Measurements from ENCODE around the gene CDADC1. TPM values are rescaled to one million over a fixed set of nuclear protein-coding genes. Genes with fewer than 3 reads are reported as not detected.

CDADC1 gene
- 10 to 100 TPM; 13.7 to 15.1 (median 14.8) TPM for polyA plus RNA-seq (ENCODE audit: insufficient read length in 3 of 3)

- peak; percentile 89 to 96 (median 94) for DNase-seq (ENCODE audit: low read depth in 3 of 3, low spot score in 2 of 3)
These were observed at the start of gene CDADC1 for GRCh38 chr13:49247643-49248621. TSS of gene CDADC1 (plus strand) at chr13:49247925. CDS start at chr13:49248038, 113 bp downstream.

- DNase-seq (ENCODE audit: low read depth in 3 of 3, low spot score in 2 of 3) = no peak
These were observed 41.1 kb upstream of the CDADC1 start for GRCh38 chr13:49206641-49207040.

- DNase-seq (ENCODE audit: low read depth in 3 of 3, low spot score in 2 of 3) = no peak
These were observed 39.1 kb upstream of the CDADC1 start for GRCh38 chr13:49208619-49209018.

DNA sequence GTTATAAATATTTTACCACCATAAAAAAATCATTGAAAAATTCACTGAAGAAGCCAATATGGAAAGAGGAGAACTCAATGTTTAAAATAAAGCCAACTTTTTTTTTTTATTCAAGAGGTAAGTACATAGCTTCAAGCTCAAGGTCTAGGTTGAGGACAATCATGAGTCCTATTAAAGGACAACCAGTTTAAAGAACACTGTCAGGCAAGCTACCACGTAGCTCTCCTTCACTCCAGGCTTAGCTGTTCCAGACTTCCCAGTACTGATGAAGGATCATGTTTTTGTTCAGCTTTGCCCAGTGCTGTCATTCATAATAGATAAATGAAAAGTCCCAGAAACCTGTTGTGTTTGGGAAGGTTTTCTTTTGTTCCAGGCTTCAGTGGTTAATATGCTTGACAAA, 37.6 kb upstream of the CDADC1 start:
- DNase-seq (ENCODE audit: low read depth in 3 of 3, low spot score in 2 of 3) = no peak

- no peak for DNase-seq (ENCODE audit: low read depth in 3 of 3, low spot score in 2 of 3)
These were observed 37.1 kb upstream of the CDADC1 start for GRCh38 chr13:49210669-49211068.

DNA sequence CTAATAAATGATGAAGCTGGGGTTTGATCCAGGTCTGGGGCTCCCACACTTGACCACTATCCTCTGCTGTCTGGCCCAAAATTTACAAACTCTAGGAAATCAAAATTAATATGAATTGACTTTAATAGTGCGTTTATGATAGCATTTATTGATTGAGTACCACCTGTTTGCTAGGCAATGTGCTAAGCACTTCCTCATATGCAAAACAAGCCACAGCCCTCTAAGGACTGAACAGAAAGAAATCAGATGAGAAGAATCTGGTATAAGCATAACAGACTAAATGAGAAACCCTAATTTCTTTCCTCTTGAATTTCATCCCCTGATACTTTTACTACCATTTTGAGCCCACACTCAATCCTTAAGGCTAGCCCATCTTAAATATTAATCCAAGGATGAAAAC, 34.2 kb upstream of the CDADC1 start:
- no peak for DNase-seq (ENCODE audit: low read depth in 3 of 3, low spot score in 2 of 3)

DNA sequence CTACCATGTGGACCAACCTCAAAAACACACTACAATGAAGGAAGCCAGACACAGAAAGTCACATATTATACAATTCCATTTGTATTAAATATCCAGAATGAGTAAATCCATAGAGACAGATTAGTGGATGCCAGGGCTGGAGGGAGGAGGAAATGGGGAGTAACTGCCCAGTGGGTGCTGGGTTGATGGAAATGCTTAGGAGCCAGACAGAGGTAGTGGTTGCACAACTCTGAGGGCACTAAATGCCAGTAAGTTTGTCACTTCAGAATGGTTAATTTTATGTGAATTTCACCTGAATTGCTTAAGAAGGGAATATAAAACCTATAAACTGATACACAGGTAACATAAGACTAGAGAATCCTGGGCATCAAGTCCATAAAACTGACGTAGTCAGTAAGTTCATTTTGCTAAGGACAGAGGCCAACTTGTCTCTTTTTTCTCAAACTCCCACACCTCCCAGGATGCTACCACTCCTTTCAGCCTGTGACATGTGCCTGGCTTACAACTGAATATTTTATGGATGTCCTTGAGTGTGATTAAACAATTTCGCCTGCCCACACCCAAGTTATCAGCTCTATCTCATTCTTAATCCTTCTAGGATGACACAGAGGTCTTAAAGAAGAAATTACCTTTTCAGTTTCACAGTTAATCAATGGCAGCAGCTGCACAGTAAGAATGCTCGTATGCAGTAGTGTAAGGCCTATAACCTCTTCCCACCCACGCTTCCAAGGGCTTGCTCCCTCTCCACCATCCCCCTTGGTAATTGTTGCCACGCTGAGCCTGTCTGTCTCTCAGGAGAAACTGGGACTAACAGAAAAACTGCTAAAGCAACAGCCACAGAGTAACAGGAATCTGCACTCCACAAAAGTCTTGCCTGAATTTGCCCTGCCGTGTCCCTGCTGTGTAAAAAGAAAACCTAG, 33.5 kb upstream of the CDADC1 start:
- no peak for DNase-seq (ENCODE audit: low read depth in 3 of 3, low spot score in 2 of 3)

DNA sequence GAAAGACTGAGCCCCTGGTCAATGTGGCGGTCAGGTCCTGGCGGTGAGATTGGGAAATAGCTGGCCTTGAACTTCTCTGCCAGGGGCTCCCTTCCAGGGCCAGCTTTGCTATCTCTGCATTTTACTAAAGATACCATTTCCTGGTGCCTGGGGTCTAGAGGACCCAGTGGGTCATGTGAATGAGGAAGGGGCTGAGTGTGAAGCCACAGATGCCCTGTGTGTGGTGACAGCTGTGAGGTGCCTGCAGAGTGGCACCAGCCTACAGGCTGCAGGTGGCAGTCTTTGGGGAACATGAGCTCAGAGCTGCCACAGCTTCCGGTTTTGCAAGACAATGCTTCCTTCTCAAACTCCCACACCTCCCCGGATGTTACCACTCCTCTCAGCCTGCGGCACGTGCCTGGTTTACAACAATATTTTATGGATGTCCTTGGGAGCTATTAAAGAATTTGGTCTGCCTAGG, 32.8 kb upstream of the CDADC1 start:
- no peak for DNase-seq (ENCODE audit: low read depth in 3 of 3, low spot score in 2 of 3)

DNA sequence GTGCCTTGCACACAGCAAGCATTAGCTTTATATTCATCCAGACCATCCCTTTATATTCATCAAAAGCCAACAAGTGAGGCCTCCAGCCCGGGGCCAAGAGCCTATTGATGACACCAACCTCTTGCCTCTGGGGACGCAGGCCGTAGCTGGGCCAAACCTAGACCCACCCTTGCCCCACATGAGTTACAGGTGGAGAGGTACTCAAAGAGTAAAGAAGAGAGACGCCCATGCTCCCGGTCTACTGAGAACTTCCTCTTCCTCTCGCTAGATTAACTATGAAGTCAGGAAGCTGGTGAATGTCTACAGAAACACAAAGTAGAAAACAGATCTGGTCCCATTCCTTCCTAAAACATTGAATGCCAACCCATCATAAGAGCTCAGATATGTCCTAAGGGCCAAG, 31.4 kb upstream of the CDADC1 start:
- DNase-seq (ENCODE audit: low read depth in 3 of 3, low spot score in 2 of 3) = no peak

GRCh38 chr13:49217962-49218492, 29.7 kb upstream of the CDADC1 start:
- no peak for DNase-seq (ENCODE audit: low read depth in 3 of 3, low spot score in 2 of 3)

DNA sequence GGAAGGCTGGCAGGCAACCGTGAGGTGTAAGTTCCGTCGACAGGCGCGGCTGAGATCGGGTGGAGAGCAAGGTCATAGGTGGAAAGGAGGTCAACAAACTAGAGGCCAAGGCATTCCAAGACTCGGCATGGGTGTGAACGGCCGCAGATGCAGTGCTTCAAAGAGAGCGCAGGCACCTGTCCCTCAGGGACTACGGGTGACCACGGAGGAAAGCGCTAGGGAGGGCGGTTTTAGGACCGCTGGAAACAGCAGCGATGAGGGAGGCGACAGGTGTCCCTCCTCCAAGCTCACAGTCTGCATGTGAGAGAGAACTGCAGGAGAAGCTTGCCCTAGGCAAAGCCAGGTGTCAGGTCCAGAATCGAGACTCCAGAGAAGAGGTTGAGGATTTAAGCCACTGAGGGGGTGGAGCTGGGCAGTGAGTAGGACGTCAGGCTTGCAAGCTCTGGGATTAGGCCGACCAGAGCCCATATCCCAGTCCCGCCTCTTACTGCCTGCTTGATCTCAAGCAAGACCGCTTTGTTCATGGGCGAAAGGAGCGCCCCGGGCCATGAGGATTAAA, 29.2 kb upstream of the CDADC1 start:
- no peak for DNase-seq (ENCODE audit: low read depth in 3 of 3, low spot score in 2 of 3)

DNA sequence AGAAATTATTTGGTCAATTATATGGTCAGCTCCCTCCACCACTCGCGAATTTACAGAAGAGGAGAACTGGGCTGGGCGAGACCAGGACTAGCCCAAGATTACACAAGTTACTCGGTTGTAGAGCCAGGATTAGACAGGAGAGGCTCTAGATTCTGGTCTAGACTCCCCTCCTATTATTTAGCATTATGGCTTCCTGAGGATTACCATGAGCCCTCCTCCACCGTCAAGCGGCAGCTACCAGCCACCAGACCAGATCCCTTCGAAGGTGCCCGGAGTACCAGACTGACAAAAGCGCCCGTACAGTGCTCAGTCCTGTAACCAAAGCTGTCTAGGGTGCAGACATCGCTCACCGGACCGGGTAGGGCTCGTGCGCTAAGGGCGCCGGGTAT, 28.1 kb upstream of the CDADC1 start:
- no peak for DNase-seq (ENCODE audit: low read depth in 3 of 3, low spot score in 2 of 3)

- peak in 1 of 3 donors; percentile 29 for DNase-seq (ENCODE audit: low read depth in 3 of 3, low spot score in 2 of 3)
These were observed 27.5 kb upstream of the CDADC1 start, which contains the start of gene MLNR for GRCh38 chr13:49220036-49220855. TSS of gene MLNR (plus strand) at chr13:49220338. CDS start at chr13:49220338, 0 bp downstream.

- no peak for DNase-seq (ENCODE audit: low read depth in 3 of 3, low spot score in 2 of 3)
These were observed 26.7 kb upstream of the CDADC1 start for GRCh38 chr13:49220856-49221589.

GRCh38 chr13:49221590-49221965, 26.1 kb upstream of the CDADC1 start:
- DNase-seq (ENCODE audit: low read depth in 3 of 3, low spot score in 2 of 3) = no peak

DNA sequence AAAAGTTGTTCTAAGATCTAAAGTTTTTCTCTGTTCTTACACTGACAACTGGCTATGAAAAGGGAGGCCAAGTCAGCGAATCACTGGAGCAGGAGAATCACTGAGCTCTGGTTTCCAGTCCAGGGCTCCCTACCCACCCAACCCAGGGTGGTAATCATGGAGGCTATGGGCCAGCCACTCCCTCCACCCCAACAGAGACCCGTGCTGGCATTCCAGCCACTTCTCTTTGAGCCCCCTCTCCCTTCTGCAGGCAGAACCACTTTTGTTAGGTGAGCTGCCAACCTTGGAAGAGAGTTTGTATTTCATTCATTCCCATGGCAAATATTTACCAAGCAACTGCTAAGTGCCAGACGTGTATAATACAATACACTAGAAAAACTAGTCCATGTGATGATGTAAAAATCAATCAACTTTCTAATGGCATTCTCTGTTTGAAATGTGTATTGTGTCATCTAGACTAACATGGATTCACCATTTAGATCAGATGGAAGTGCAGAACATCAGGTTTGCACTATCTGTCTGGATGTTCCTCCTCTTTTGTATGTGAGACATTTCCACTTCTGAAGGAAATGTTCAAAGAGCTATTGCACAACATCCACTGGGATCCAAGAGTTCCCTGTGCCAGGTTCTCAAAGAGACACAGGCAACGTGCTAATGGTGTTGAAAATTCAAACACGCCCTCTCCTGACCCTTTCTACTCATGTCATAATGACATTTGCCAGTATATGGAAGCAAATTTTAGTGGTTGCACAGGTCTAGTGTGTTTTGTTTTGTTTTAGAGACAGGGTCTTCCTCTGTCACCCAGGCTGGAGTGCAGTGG, 22.3 kb upstream of the CDADC1 start:
- DNase-seq (ENCODE audit: low read depth in 3 of 3, low spot score in 2 of 3) = no peak

GRCh38 chr13:49226613-49227012, 21.1 kb upstream of the CDADC1 start:
- DNase-seq (ENCODE audit: low read depth in 3 of 3, low spot score in 2 of 3) = no peak

- DNase-seq (ENCODE audit: low read depth in 3 of 3, low spot score in 2 of 3) = no peak
These were observed 13.0 kb upstream of the CDADC1 start for GRCh38 chr13:49234741-49235140.

Measured in right renal cortex interstitium (tissue), 3 donors.